Epithelial cell of esophagus (primary cell): ENCODE data around the gene FOSL1.

Experiments used
- DNase-seq: peaks from one replicate; pipeline ENCODE4 v3.0.0; 2010; ENCODE audit warnings: low read depth
- H3K4me3 ChIP-seq: 2 replicates; pipeline ENCODE4 v1.5.1; 2011; ENCODE audit warnings: mild to moderate bottlenecking, low read length, control low read depth
- CTCF ChIP-seq: IDR thresholded peaks from 2 replicates; pipeline ENCODE4 v1.5.1; 2011; ENCODE audit warnings: low read depth, mild to moderate bottlenecking, low read length, control low read depth, inconsistent platforms; ENCODE audit not compliant: insufficient read depth; ENCODE audit errors: missing control alignments

The FOSL1 gene

DNA sequence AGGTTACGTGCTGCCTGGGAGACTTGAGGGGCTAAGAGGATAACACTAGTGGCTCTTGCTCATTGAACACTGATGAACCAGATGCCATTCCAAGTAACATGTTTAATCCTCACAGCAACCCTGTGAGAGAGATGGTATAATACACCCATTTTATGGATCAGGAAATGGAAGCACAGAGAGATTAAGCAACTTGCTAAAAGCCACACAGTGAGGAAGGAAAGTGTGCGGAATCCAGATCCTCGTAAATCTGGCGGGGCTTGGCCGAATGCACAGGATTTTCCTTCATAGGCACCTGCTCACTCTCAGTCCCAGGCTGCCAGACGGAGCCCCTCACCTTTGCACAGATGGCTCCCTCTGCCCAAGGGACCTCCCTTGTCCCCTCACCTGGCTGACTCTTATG, 7.7 kb upstream of the FOSL1 start:
- no peak for TF ChIP-seq CTCF
- no peak overlapping the region for H3K4me3 ChIP-seq
- no peak for DNase-seq

DNA sequence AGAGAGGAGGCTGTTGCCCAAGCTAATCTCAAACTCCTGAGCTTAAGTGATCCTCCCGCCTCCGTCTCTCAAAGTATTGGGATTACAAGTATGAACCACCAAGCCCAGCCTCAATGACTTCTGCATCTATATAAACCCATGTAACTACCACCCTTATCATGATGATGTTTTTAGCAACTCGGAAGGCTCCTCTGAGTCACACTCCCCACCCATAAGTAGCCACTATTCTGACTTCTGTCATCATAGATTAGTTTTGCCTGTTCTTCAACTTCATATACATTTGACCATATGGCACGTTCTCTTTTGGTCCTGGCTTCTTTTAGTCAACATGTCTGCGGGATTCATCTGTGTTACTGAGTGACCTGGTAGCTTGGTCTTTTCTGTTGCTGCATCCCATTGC, 6.4 kb upstream of the FOSL1 start:
- no peak for TF ChIP-seq CTCF
- H3K4me3 ChIP-seq: no peak overlapping the region
- DNase-seq: peak; percentile 52

- TF ChIP-seq CTCF: no peak
- H3K4me3 ChIP-seq: no peak overlapping the region
- DNase-seq: no peak
These were observed 3.5 kb upstream of the FOSL1 start for GRCh38 chr11:65903715-65904114.

DNA sequence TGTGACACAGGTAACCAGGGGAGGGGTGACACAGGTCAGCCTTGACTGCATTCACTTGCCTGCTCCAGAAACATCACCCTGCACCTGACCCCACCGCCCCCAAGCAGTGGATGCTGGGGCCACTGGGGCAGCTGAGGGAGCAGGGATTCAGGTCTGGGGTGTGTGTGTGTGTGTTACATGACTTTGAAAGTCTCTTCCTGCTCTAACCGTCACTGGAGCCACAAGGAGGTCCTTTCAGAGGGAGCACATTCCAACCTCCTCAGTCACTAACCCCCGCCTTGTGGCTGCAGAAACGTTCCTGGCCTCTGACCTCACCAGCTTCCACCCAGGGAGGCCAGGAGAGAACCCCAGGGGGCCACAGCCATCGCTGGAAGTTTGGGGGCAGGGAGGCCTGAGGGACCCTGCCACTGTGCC, 2.9 kb upstream of the FOSL1 start:
- no peak overlapping the region for H3K4me3 ChIP-seq
- no peak for TF ChIP-seq CTCF
- DNase-seq: peak; percentile 53

DNA sequence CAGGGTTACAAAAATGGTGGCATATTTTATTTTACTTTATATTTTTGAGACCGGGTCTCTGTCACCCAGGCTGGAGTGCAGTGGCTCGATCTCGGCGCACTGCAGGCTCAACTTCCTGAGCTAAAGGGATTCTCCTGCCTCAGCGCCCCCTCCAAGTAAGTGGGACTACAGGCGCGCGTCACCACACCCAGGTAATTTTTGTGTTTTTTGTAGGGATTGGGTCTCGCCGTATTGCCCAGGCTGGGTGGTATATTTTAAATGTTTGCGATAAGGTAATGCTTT, 652 bp upstream of the FOSL1 start:
- no peak for DNase-seq
- H3K4me3 ChIP-seq: no peak overlapping the region
- no peak for TF ChIP-seq CTCF

- no peak for DNase-seq
- H3K4me3 ChIP-seq: peak overlapping the region; percentile 87
- TF ChIP-seq CTCF: no peak
These were observed 648 bp downstream of the FOSL1 start for GRCh38 chr11:65899356-65900124.

- H3K4me3 ChIP-seq: peak overlapping the region; percentile 87
- DNase-seq: peak; percentile 89
- TF ChIP-seq CTCF: no peak
These were observed 1.4 kb downstream of the FOSL1 start for GRCh38 chr11:65898656-65899355.
